GM19099 (cell line): ENCODE measurements around the gene DOCK1.

Experiments
- POLR2A ChIP-seq: IDR thresholded peaks from 3 replicates; pipeline ENCODE4 v1.6.1; 2011; ENCODE audit warnings: low read depth; ENCODE audit not compliant: insufficient read length; ENCODE audit errors: extremely low read depth

Gene DOCK1

GRCh38 chr10:126904818-126905701 is at the start of gene DOCK1:
Gene DOCK1 (plus strand): TSS chr10:126905428. CDS start chr10:126905518, 90 bp downstream.
- TF ChIP-seq POLR2A, result no peak

- TF ChIP-seq POLR2A, result no peak
Observed at GRCh38 chr10:126857178-126857806, 47.9 kb upstream of the DOCK1 start.

- no peak for TF ChIP-seq POLR2A
Observed at GRCh38 chr10:126867567-126868365, 37.5 kb upstream of the DOCK1 start.

GRCh38 chr10:126868371-126868770 is 36.9 kb upstream of the DOCK1 start:
- TF ChIP-seq POLR2A, result no peak

- no peak for TF ChIP-seq POLR2A
Observed at GRCh38 chr10:126872135-126872534, 33.1 kb upstream of the DOCK1 start.

- TF ChIP-seq POLR2A, result no peak
Observed at GRCh38 chr10:126872768-126873167, 32.5 kb upstream of the DOCK1 start.

GRCh38 chr10:126876456-126876855 is 28.8 kb upstream of the DOCK1 start:
- TF ChIP-seq POLR2A, result no peak

GRCh38 chr10:126877390-126877789 is 27.8 kb upstream of the DOCK1 start:
- no peak for TF ChIP-seq POLR2A

- TF ChIP-seq POLR2A, result no peak
Observed at GRCh38 chr10:126878594-126878993, 26.6 kb upstream of the DOCK1 start.

- no peak for TF ChIP-seq POLR2A
Observed at GRCh38 chr10:126880926-126881325, 24.3 kb upstream of the DOCK1 start.

- TF ChIP-seq POLR2A, result no peak
Observed at GRCh38 chr10:126889421-126889820, 15.8 kb upstream of the DOCK1 start.

GRCh38 chr10:126892226-126893175 is 12.7 kb upstream of the DOCK1 start:
- no peak for TF ChIP-seq POLR2A

GRCh38 chr10:126893206-126893605 is 12.0 kb upstream of the DOCK1 start:
- TF ChIP-seq POLR2A, result no peak

GRCh38 chr10:126893841-126894240 is 11.4 kb upstream of the DOCK1 start:
- no peak for TF ChIP-seq POLR2A
